ENCODE data around the gene ZNF512. TPM values are rescaled to one million over a fixed set of nuclear protein-coding genes. Genes with fewer than 3 reads are reported as not detected.

Gene ZNF512
- total RNA-seq, 4 donors from 2014 or later: 5.8 to 15.6 (median 8.4) TPM

DNA sequence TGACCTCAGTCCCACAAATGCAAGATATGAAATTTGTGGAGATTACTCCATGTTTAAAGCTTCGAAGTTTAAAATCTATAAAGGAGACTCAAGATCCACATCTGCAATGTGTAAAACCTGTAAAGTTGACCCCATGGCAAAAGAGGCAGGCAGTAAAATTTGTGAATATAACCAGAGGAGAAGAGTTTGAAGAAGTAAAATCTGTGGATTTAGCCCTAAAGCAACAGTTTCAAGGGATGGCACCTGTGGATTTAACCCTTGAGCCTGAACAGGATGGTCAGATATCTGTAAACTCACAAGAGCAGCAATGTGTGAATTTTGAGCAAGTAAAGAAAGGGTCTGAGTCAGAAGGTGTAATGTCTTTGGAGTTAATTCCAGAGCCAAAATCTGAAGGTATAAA is 11.2 kb upstream of the ZNF512 start:
- Histone ChIP-seq H3K27me3 (no peaks in the 10 kb centered on the region), H3K36me3 (no peaks in the 10 kb centered on the region), H3K27ac (no peak overlapping the region), H3K9me3 (no peaks in the 10 kb centered on the region), H3K4me3 (no peak overlapping the region), H3K4me1 (no peaks in the 10 kb centered on the region)
- intact Hi-C loops (cut with DNase I; ENCODE audit: low total_unique reads): no loop called here
- ATAC-seq (no peak), DNase-seq (no peak)
- in situ Hi-C loops (cut with MboI; ENCODE audit: low sequenced_read_pairs in 4 of 4): no loop called here
- TF ChIP-seq, protein P1, sequence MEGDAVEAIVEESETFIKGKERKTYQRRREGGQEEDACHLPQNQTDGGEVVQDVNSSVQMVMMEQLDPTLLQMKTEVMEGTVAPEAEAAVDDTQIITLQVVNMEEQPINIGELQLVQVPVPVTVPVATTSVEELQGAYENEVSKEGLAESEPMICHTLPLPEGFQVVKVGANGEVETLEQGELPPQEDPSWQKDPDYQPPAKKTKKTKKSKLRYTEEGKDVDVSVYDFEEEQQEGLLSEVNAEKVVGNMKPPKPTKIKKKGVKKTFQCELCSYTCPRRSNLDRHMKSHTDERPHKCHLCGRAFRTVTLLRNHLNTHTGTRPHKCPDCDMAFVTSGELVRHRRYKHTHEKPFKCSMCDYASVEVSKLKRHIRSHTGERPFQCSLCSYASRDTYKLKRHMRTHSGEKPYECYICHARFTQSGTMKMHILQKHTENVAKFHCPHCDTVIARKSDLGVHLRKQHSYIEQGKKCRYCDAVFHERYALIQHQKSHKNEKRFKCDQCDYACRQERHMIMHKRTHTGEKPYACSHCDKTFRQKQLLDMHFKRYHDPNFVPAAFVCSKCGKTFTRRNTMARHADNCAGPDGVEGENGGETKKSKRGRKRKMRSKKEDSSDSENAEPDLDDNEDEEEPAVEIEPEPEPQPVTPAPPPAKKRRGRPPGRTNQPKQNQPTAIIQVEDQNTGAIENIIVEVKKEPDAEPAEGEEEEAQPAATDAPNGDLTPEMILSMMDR (IDR thresholded peaks at IDR 0.05 in 4 of 5, conservative IDR thresholded peaks at IDR 0.05 in 1 of 5): no peak
- TF ChIP-seq POLR2A (IDR thresholded peaks at IDR 0.05): no peak

DNA sequence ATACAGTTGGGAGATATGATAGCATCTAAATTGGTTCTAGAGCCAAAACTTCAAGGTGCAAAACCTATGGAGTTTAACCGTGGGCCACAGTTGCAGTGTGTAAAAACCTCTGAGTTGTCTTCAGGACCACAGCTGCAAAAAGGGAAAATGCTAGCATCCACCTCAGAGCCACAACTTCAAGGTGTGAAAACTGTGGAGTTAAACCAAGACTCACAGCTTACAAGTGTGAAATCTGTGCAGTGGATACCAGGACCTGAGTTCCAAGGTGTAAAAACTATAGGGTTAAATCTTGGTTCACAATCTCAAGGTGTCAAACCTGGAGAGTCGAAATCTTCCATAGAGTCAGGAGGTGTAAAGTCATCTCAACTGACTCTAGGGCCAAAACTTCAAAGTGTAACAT is 10.4 kb upstream of the ZNF512 start:
- no peaks in the 10 kb centered on the region for H3K36me3 ChIP-seq
- in situ Hi-C loops (cut with MboI; ENCODE audit: low sequenced_read_pairs in 4 of 4): no loop called here
- TF ChIP-seq, protein P1 (IDR thresholded peaks at IDR 0.05 in 4 of 5, conservative IDR thresholded peaks at IDR 0.05 in 1 of 5): no peak
- TF ChIP-seq POLR2A (IDR thresholded peaks at IDR 0.05): no peak
- no peaks in the 10 kb centered on the region for H3K4me1 ChIP-seq
- H3K4me3 ChIP-seq: no peak overlapping the region
- no peak for ATAC-seq
- H3K9me3 ChIP-seq: no peaks in the 10 kb centered on the region
- no peak overlapping the region for H3K27ac ChIP-seq
- H3K27me3 ChIP-seq: no peaks in the 10 kb centered on the region
- intact Hi-C loops (cut with DNase I; ENCODE audit: low total_unique reads): no loop called here
- no peak for DNase-seq

GRCh38 chr2:27572998-27573429 is 9.8 kb upstream of the ZNF512 start:
- Histone ChIP-seq H3K9me3 (no peaks in the 10 kb centered on the region), H3K4me3 (no peak overlapping the region), H3K36me3 (no peaks in the 10 kb centered on the region), H3K27ac (no peak overlapping the region), H3K27me3 (no peaks in the 10 kb centered on the region), H3K4me1 (no peaks in the 10 kb centered on the region)
- in situ Hi-C loops (cut with MboI; ENCODE audit: low sequenced_read_pairs in 4 of 4): no loop called here
- no peak for DNase-seq
- intact Hi-C loops (cut with DNase I; ENCODE audit: low total_unique reads): no loop called here
- ATAC-seq: no peak
- TF ChIP-seq POLR2A (IDR thresholded peaks at IDR 0.05): no peak
- TF ChIP-seq, protein P1 (IDR thresholded peaks at IDR 0.05 in 4 of 5, conservative IDR thresholded peaks at IDR 0.05 in 1 of 5): no peak

DNA sequence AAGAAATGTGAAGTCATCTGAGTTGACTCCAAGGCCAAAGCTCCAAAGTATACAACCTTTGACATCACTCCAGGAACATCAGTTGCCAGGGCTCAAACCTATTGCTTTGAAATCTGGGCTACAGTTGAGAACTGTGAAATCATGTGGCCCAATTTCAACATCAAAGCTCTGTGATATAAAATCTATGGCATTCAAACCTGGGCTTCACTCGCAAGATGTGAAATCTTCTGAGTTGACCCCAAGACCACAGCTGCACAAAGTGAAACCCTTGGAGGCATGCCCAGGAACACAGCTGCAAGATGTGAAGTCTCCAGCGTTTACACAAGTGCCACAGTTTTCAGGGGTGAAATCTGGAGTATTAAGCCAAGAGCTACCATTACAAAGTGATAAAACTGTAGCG is 9.4 kb upstream of the ZNF512 start:
- Histone ChIP-seq H3K4me1 (no peaks in the 10 kb centered on the region), H3K27ac (no peak overlapping the region), H3K9me3 (no peaks in the 10 kb centered on the region), H3K36me3 (no peaks in the 10 kb centered on the region), H3K4me3 (no peak overlapping the region), H3K27me3 (no peaks in the 10 kb centered on the region)
- DNase-seq (no peak), ATAC-seq (no peak)
- intact Hi-C loops (cut with DNase I; ENCODE audit: low total_unique reads) (no loop called here), in situ Hi-C loops (cut with MboI; ENCODE audit: low sequenced_read_pairs in 4 of 4) (no loop called here)
- TF ChIP-seq POLR2A (IDR thresholded peaks at IDR 0.05): no peak
- TF ChIP-seq, protein P1 (IDR thresholded peaks at IDR 0.05 in 4 of 5, conservative IDR thresholded peaks at IDR 0.05 in 1 of 5): no peak
